Thoracic aorta (tissue), 2 donors: ENCODE data around the gene POU2AF2. TPM values are rescaled to one million over a fixed set of nuclear protein-coding genes. Genes with fewer than 3 reads are reported as not detected.

ENCODE experiments used
- ATAC-seq: fragments of 150-250 bp; one replicate; pipeline ENCODE4 v1.8.0; 2017; ENCODE audit warnings: low read depth; ENCODE audit not compliant: insufficient number of reproducible peaks, low FRiP score
- DNase-seq: peaks from one replicate; pipeline ENCODE4 v3.0.0-alpha.2; 2020; ENCODE audit warnings: low spot score
- H3K27ac ChIP-seq, 2 donors: fragments of 200-600 bp; sonication (generic); 1 replicate in 1 of 2; 2 replicates in 1 of 2; pipeline ENCODE4 v1.5.1; 2016; ENCODE audit warnings: mild to moderate bottlenecking in 2 of 2, moderate library complexity in 2 of 2
- H3K27me3 ChIP-seq: fragments of 200-600 bp; sonication (generic); replicated peaks from 2 replicates; pipeline ENCODE4 v1.6.0; 2016; ENCODE audit warnings: mild to moderate bottlenecking; ENCODE audit not compliant: insufficient read depth
- H3K36me3 ChIP-seq: fragments of 200-600 bp; sonication (generic); one replicate; pipeline ENCODE4 v1.5.1; 2016
- H3K4me1 ChIP-seq, 2 donors: fragments of 200-600 bp; sonication (generic); 1 replicate in 1 of 2; 2 replicates in 1 of 2; pipeline versions ENCODE4 v1.5.1 to v1.6.0; 2016; ENCODE audit warnings: low read depth in 2 of 2, mild to moderate bottlenecking in 1 of 2; ENCODE audit not compliant: control insufficient read depth in 1 of 2
- H3K4me3 ChIP-seq: fragments of 200-600 bp; sonication (generic); 2 replicates; pipeline ENCODE4 v1.5.1; 2016; ENCODE audit warnings: mild to moderate bottlenecking
- H3K9me3 ChIP-seq: fragments of 200-600 bp; sonication (generic); 2 replicates; pipeline ENCODE4 v1.5.1; 2016
- total RNA-seq, 2 donors: library from RNA; depleted of rRNA; stranded (reverse); fragments of >200 nt; gene quantifications; one replicate each; pipeline versions ENCODE4 v1.1.0 to v1.2.3, GENCODE V29; 2016
- TF ChIP-seq, protein P1 (sequence below): fragments of 200-600 bp; sonication (generic); IDR thresholded peaks from one replicate; pipeline ENCODE4 v1.5.1; 2019; ENCODE audit warnings: antibody characterized with exemption

Gene POU2AF2
- total RNA-seq, 2 donors from 2014 or later: not detected

DNA sequence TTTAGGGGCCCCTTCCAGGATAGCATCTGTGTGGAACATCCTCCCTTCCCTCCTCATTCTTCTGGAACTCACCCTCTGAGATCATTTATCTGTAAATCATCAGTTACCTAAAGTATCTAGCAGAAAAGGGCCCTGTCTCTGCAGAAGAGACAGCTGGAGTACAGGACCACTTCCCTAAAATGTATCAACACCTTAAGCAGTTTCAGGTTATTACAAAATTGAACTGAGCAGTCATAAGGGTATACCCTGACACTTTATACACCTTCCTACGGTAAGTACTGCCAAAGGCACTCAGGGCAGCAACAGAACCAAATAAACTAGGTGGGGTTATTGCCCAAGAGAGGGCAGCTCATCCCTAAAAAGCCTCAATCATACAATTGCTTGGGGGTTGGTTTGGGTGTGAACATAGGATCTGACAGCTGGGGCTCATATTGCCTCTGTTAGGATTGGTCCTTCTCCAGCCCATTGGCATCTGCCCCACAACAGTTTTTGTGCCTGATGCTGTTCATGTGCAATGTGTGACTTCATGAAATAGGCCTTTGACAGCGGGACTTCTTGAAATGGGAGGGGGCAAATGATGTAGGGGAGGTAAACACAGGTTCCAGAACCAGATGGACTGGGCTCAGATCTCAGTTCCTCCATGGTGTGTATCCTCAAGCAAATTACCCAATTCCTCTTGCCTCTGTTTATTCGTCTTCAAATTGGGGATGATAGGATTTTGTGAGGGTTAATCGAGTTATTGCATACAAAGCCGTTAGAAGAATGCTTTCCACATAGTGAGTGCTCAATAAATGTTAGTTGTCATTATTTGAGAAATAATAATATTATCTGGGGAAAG, 55.7 kb downstream of the POU2AF2 start:
- TF ChIP-seq, protein P1, sequence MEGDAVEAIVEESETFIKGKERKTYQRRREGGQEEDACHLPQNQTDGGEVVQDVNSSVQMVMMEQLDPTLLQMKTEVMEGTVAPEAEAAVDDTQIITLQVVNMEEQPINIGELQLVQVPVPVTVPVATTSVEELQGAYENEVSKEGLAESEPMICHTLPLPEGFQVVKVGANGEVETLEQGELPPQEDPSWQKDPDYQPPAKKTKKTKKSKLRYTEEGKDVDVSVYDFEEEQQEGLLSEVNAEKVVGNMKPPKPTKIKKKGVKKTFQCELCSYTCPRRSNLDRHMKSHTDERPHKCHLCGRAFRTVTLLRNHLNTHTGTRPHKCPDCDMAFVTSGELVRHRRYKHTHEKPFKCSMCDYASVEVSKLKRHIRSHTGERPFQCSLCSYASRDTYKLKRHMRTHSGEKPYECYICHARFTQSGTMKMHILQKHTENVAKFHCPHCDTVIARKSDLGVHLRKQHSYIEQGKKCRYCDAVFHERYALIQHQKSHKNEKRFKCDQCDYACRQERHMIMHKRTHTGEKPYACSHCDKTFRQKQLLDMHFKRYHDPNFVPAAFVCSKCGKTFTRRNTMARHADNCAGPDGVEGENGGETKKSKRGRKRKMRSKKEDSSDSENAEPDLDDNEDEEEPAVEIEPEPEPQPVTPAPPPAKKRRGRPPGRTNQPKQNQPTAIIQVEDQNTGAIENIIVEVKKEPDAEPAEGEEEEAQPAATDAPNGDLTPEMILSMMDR: no peak
- H3K4me1 ChIP-seq: peaks cover 5 to 27% of the 10 kb centered on the region in 2 donors
- H3K9me3 ChIP-seq: no peaks in the 10 kb centered on the region
- no peak for DNase-seq
- H3K27ac ChIP-seq: no peak overlapping the region
- H3K36me3 ChIP-seq: no peaks in the 10 kb centered on the region
- no peak overlapping the region for H3K4me3 ChIP-seq
- no peak for ATAC-seq
- H3K27me3 ChIP-seq: no peaks in the 10 kb centered on the region

DNA sequence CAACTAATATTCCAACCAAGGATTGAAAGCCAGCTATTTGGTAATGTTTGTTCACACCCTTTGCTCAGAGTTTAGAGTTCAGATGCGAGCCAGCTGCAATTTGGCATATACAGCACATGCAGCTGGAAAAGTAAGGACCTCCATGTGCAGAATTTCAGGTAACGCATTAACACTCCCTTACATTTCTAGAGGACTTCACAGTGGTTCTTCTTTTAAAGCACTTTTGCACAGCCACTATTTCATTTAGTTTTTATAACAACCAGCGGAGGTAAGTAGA, 56.3 kb downstream of the POU2AF2 start:
- Histone ChIP-seq H3K36me3 (no peaks in the 10 kb centered on the region), H3K27me3 (no peaks in the 10 kb centered on the region), H3K27ac (no peak overlapping the region), H3K9me3 (no peaks in the 10 kb centered on the region), H3K4me3 (no peak overlapping the region), H3K4me1 (peaks cover 5 to 27% of the 10 kb centered on the region in 2 donors)
- ATAC-seq: no peak
- TF ChIP-seq, protein P1: no peak
- DNase-seq: no peak

DNA sequence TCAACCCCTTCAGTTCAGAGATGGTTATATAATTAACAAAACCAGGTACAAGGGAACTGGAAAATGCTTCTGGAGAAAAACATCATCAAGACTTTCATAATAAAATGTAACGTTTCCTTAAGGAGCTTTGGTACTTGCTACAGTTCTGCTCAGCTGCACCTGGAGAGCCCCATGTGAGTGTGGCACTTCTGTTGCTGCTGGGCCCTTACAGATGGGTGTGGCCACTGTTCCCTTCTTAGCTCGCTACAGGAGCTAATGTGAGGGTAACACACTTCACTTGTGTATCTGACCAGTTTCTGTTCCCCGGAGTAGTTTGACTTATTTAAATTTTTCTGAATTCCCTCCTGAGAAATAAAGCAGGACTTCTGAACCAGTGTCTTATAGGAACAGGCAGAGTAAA, 56.8 kb downstream of the POU2AF2 start:
- DNase-seq: no peak
- no peaks in the 10 kb centered on the region for H3K36me3 ChIP-seq
- TF ChIP-seq, protein P1: no peak
- no peak overlapping the region for H3K27ac ChIP-seq
- no peaks in the 10 kb centered on the region for H3K27me3 ChIP-seq
- no peak overlapping the region for H3K4me3 ChIP-seq
- no peaks in the 10 kb centered on the region for H3K9me3 ChIP-seq
- H3K4me1 ChIP-seq: peaks cover 5 to 27% of the 10 kb centered on the region in 2 donors
- ATAC-seq: no peak

DNA sequence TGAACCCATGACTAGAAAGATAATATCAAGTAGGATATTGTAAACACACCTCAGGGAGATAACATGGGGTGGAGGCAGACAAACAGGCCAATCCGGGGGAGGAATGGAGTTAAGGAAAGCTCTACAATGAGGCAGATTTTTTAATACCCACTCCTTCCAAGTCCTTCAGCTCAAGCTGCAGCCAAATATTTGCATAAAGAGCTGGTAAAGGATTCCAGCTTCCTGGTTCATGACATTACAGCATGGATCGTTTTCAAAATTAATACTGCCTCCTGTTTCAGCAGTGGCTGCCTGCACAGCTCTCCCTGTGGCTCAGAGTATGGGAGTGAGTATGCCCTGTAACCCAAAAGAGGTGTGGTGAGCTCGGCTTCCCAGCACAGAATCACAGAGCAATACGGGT, 57.9 kb downstream of the POU2AF2 start:
- H3K9me3 ChIP-seq: no peaks in the 10 kb centered on the region
- H3K4me1 ChIP-seq: peaks cover 5 to 21% of the 10 kb centered on the region in 2 donors
- H3K4me3 ChIP-seq: no peak overlapping the region
- TF ChIP-seq, protein P1: no peak
- ATAC-seq: no peak
- no peaks in the 10 kb centered on the region for H3K36me3 ChIP-seq
- H3K27ac ChIP-seq: peak overlapping the region in 1 of 2 donors; percentile 25
- no peaks in the 10 kb centered on the region for H3K27me3 ChIP-seq
- DNase-seq: no peak

DNA sequence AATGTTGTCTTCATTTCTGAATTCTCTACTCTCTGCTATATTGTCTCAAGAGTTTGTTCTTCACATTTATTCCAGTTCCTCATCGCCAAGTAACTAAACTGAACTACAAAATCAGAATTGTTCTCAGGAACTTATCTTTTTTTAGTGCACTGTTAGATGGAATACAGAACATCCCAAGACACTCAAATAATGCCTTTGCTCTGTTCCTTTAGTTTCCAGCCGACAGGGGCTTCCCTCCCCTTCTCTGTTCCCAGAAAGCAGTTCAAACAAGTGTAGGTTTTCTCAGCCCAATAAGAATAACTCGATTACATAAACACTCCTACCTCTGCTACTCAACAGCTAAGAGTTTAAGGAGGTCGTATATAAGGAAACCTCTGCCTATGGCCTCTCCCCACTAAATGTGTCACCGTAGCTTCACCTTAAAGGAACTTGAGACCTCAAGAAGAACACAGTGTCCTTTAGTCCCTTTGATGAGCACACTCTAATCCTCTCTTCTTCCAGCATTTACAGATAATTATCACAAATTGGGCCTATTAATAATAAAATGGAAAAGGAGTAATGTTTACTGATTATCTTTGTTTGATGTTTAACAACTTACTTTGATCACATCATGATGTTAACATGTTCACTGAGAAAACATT, 59.8 kb downstream of the POU2AF2 start:
- H3K27me3 ChIP-seq: no peaks in the 10 kb centered on the region
- no peaks in the 10 kb centered on the region for H3K36me3 ChIP-seq
- TF ChIP-seq, protein P1: no peak
- DNase-seq (no peak), ATAC-seq (no peak)
- H3K4me3 ChIP-seq: no peak overlapping the region
- H3K27ac ChIP-seq: no peak overlapping the region
- no peaks in the 10 kb centered on the region for H3K9me3 ChIP-seq
- peaks cover 5 to 11% of the 10 kb centered on the region in 2 donors for H3K4me1 ChIP-seq
